GM21360 (cell line): ENCODE data around the gene C1orf116.

ENCODE experiments used
- ATAC-seq: cut with Tn5 transposase; IDR thresholded peaks from one replicate; pipeline ENCODE4 v1.9.1; 2021; ENCODE audit warnings: mild to moderate bottlenecking, moderate library complexity; ENCODE audit not compliant: unreplicated experiment

C1orf116 gene

GRCh38 chr1:207020709-207021107, 11.8 kb downstream of the C1orf116 start:
- ATAC-seq, result no peak

GRCh38 chr1:207020065-207020708, 12.4 kb downstream of the C1orf116 start:
- ATAC-seq, result no peak

DNA sequence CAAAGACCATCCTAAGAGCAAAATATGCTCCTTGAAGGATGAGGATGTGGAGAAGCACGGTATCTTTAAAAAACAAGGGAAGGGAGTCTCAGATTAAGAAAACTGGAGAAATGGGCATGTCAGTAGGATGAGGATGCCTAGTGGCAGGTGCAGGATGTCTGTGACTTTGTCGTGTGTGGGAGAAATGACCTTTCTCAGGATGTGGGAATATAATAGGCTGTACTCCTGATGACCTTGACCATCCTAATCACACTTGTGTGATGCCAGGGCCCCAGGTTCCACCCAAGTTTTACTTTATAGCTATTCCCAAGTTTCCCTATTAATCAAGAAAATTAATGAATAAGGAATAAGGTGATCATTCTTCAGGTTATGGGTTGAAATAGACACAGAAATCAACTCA, 12.9 kb downstream of the C1orf116 start:
- no peak for ATAC-seq

- no peak for ATAC-seq
Measured at GRCh38 chr1:207019161-207019560, 13.4 kb downstream of the C1orf116 start.

DNA sequence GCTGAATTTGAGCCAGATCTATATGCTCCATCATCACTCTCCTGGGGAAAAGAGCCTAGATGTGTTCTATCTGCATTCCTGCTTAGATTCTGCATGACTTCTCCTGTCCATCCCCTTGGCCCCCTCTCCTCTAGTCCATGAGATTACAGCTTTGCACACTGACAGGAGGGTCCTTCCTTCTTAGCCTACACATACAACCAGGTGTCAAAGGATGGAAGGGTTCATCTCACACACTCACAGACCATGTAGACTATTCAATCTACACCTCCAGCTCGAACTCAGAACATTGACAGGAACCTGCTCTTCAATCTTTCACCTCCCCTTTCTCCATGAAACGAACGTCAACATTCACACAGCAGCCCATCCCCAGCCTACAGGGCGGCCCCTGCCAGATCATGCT, 13.8 kb downstream of the C1orf116 start:
- ATAC-seq, result no peak

DNA sequence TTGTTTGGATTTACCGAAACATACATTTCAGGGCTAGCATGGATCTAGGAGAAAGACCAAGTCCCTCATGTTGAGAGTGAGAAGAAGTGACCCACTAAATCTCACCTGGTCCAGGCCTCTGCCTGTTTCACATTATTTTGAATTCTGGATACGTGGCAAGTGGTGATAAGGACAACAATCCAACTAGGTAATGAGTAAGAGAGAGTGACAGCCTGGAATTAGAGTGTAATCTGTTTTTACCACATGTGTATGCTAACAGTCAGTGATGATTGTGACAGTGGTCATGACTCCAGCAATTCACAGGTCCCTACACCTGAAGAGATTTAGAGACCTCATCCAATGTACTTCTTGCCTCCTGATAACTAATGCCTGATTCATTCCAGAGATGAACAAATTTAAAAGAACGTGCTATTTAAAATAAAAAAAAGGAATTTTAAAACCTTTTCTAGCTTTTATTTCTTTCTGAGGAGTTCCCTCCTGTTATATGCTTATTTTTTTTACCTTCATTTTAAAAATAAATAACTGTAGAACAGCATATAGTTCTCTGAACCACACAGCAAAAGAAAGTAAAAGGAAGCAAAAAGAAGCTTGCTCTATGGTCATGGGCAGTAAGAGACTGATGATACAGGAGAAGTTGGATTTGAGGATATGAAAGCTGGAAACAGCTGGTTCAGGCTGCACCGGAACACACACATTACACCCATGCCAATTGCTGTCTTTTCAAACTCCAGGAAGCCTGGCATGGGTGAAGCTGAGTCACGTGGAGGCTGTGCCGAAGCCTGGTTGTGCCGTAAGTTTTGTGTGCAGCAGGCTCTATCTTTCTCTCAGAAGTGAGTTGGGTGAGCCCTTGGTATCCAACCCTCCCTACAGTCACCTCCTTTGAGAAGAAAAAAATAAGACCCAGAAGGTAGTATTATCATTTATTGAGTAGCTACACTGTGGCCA, 14.7 kb downstream of the C1orf116 start:
- ATAC-seq, result no peak

- ATAC-seq, result no peak
Measured at GRCh38 chr1:207015791-207016190, 16.8 kb downstream of the C1orf116 start.

- no peak for ATAC-seq
Measured at GRCh38 chr1:207014728-207015127, 17.8 kb downstream of the C1orf116 start.

DNA sequence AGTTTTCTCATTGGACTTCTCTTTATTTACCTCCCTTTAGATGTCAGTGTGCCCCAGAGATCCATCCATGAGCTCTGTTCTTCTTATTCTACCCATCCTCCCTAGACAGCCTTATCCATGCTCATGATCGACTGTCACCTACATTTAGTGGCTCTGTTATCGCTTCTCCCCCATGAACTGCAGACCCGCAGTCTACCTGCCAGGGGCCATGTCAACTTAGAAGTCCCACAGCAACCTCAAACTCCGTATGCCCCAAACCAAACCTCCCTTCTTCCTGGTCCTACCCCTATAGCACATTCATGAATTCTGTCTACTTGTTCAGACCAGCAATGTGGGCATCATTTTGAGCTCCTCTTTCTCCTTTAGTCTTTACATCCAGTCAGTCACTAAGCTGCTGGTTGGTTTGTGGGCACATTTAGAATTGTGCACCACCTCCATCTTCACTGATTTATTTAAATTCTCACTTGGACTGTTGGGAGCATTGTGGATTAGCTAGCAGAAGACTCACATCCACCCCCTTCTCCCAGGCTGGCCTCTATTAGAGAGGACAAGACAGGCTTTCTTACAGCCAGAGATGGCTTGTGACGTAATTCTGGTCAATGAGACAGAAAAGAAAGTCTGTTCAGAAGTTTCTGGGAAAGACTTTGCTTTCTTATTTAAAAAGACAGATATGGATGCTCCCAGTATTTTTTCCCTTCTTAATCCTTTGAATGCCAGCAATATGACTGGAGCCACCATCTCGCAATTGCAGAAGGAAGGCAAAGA, 19.1 kb downstream of the C1orf116 start:
- no peak for ATAC-seq

DNA sequence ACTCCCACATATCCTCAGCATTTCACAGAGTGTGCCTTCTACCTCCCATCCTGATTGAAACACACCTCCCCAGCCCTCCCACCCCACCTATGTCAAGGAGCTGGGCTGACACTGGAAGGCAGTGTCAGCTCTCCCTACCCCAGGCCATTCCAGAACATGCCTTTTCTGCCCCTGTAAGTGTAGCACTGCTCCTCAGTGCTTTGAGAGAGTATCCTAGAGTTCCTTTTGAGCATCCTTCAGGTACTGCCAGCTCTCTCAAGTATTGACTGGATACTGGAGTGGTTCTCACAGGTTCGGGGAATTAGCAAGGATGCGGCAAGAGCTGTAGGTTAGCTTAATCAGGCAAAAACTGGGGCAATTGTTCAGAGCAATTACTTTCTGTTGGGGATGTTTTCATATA, 21.8 kb downstream of the C1orf116 start:
- ATAC-seq, result no peak

- ATAC-seq, result no peak
Measured at GRCh38 chr1:207009945-207010344, 22.6 kb downstream of the C1orf116 start.

GRCh38 chr1:207009182-207009850, 23.2 kb downstream of the C1orf116 start:
- no peak for ATAC-seq

GRCh38 chr1:207007352-207008033, 25.1 kb downstream of the C1orf116 start:
- ATAC-seq, result no peak

DNA sequence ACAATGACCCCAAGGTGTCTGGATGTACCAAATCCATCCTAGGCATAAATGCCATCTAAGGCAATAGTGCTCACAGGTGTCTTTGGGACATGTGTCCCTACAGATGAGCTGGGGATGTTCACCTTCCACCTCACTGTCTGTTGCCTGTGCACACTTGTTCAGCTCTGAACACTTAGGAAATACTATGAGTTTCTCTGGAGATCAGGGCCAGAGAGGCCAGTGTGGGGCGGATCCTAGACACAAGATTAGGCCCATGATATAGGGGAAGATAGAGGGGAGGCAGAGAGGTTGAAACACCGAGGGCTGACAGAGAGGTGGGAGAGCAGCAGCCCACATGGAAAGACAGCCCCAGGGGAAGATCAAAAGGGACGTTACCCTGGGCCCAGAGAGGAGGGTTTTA, 25.6 kb downstream of the C1orf116 start:
- no peak for ATAC-seq

- no peak for ATAC-seq
Measured at GRCh38 chr1:207006083-207006482, 26.5 kb downstream of the C1orf116 start.

- no peak for ATAC-seq
Measured at GRCh38 chr1:207004931-207005830, 27.4 kb downstream of the C1orf116 start.

- no peak for ATAC-seq
Measured at GRCh38 chr1:207003210-207003609, 29.3 kb downstream of the C1orf116 start.

GRCh38 chr1:207002724-207003146, 29.8 kb downstream of the C1orf116 start:
- no peak for ATAC-seq

- ATAC-seq, result no peak
Measured at GRCh38 chr1:207001492-207002245, 30.9 kb downstream of the C1orf116 start.
